Loucy (cell line): Measurements from ENCODE around the gene SRGAP1.

Source experiments
- H2AFZ ChIP-seq: fragments of 200-600 bp; sonication (generic); 2 replicates; pipeline ENCODE4 v1.6.0; 2016; ENCODE audit warnings: antibody characterized with exemption, mild to moderate bottlenecking, low read length, moderate library complexity
- H3F3A ChIP-seq: fragments of 200-600 bp; 2 replicates; pipeline ENCODE4 v1.6.0; 2016; ENCODE audit warnings: antibody characterized with exemption, low read depth, mild to moderate bottlenecking
- H3K27me3 ChIP-seq: fragments of 200-600 bp; sonication (generic); 2 replicates; pipeline ENCODE4 v1.6.1; 2014; ENCODE audit warnings: low read length, mild to moderate bottlenecking; ENCODE audit not compliant: insufficient read depth, poor library complexity, severe bottlenecking
- H3K36me3 ChIP-seq: fragments of 200-600 bp; sonication (generic); 2 replicates; pipeline ENCODE4 v1.6.1; 2016; ENCODE audit warnings: low read length; ENCODE audit not compliant: insufficient read depth
- H3K4me1 ChIP-seq: fragments of 200-600 bp; sonication (generic); 2 replicates; pipeline ENCODE4 v1.5.1; 2014; ENCODE audit warnings: low read length, mild to moderate bottlenecking; ENCODE audit not compliant: insufficient read depth, poor library complexity, severe bottlenecking
- H3K4me2 ChIP-seq: fragments of 200-600 bp; sonication (generic); 2 replicates; pipeline ENCODE4 v1.6.0; 2014; ENCODE audit warnings: antibody characterized with exemption, low read length, low read depth, mild to moderate bottlenecking; ENCODE audit not compliant: poor library complexity, severe bottlenecking
- H3K4me3 ChIP-seq: fragments of 200-600 bp; sonication (generic); 2 replicates; pipeline ENCODE4 v1.5.1; 2014; ENCODE audit warnings: low read length, mild to moderate bottlenecking, mixed read lengths; ENCODE audit not compliant: poor library complexity, severe bottlenecking
- H3K79me2 ChIP-seq: fragments of 200-600 bp; sonication (generic); 2 replicates; pipeline ENCODE4 v1.6.1; 2014; ENCODE audit warnings: low read length; ENCODE audit not compliant: insufficient read depth
- H3K9ac ChIP-seq: fragments of 200-600 bp; sonication (generic); 2 replicates; pipeline ENCODE4 v1.6.0; 2014; ENCODE audit warnings: mild to moderate bottlenecking, low read depth, low read length, moderate library complexity; ENCODE audit not compliant: poor library complexity, severe bottlenecking
- H3K9me2 ChIP-seq: fragments of 200-600 bp; sonication (generic); replicated peaks from 2 replicates; pipeline ENCODE4 v1.6.1; 2016; ENCODE audit warnings: low read depth, low read length, mixed read lengths
- H3K9me3 ChIP-seq: fragments of 200-600 bp; sonication (generic); 2 replicates; pipeline ENCODE4 v1.6.1; 2014; ENCODE audit warnings: mild to moderate bottlenecking, antibody characterized with exemption, low read length, low read depth; ENCODE audit not compliant: insufficient read depth
- H4K20me1 ChIP-seq: fragments of 200-600 bp; sonication (generic); 2 replicates; pipeline ENCODE4 v1.6.0; 2014; ENCODE audit warnings: antibody characterized with exemption, low read length, mild to moderate bottlenecking; ENCODE audit not compliant: insufficient read depth, poor library complexity, severe bottlenecking
- EZH2phosphoT487 ChIP-seq: fragments of 200-600 bp; IDR thresholded peaks from 2 replicates; pipeline ENCODE4 v1.6.1; 2018; ENCODE audit warnings: antibody characterized with exemption, mild to moderate bottlenecking, moderate library complexity, borderline replicate concordance
- TF ChIP-seq, protein P1 (sequence below): fragments of 200-600 bp; sonication (generic); conservative IDR thresholded peaks from 2 replicates; pipeline ENCODE4 v1.5.1; 2014; ENCODE audit warnings: mild to moderate bottlenecking, antibody characterized with exemption, low read length

Gene SRGAP1

GRCh38 chr12:63965936-63966605 lies 121.6 kb downstream of the SRGAP1 start:
- Histone ChIP-seq H2AFZ (no peak overlapping the region), H3K9me2 (no peaks in the 10 kb centered on the region), H3K79me2 (no peaks in the 10 kb centered on the region), H3K27me3 (no peaks in the 10 kb centered on the region), H3K9ac (no peak overlapping the region), H4K20me1 (no peaks in the 10 kb centered on the region), H3K4me3 (no peak overlapping the region), H3F3A (no peaks in the 10 kb centered on the region), H3K4me1 (no peaks in the 10 kb centered on the region), H3K9me3 (no peaks in the 10 kb centered on the region), H3K36me3 (no peaks in the 10 kb centered on the region), H3K4me2 (no peak overlapping the region)
- TF ChIP-seq, protein P1, sequence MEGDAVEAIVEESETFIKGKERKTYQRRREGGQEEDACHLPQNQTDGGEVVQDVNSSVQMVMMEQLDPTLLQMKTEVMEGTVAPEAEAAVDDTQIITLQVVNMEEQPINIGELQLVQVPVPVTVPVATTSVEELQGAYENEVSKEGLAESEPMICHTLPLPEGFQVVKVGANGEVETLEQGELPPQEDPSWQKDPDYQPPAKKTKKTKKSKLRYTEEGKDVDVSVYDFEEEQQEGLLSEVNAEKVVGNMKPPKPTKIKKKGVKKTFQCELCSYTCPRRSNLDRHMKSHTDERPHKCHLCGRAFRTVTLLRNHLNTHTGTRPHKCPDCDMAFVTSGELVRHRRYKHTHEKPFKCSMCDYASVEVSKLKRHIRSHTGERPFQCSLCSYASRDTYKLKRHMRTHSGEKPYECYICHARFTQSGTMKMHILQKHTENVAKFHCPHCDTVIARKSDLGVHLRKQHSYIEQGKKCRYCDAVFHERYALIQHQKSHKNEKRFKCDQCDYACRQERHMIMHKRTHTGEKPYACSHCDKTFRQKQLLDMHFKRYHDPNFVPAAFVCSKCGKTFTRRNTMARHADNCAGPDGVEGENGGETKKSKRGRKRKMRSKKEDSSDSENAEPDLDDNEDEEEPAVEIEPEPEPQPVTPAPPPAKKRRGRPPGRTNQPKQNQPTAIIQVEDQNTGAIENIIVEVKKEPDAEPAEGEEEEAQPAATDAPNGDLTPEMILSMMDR, result no peak
- no peak for TF ChIP-seq EZH2phosphoT487

GRCh38 chr12:63966606-63966975 lies 122.1 kb downstream of the SRGAP1 start:
- TF ChIP-seq, protein P1, result no peak
- TF ChIP-seq EZH2phosphoT487, result no peak
- Histone ChIP-seq H3K4me2 (no peak overlapping the region), H3K79me2 (no peaks in the 10 kb centered on the region), H2AFZ (no peak overlapping the region), H3K9me2 (no peaks in the 10 kb centered on the region), H3K9ac (no peak overlapping the region), H3K36me3 (no peaks in the 10 kb centered on the region), H4K20me1 (no peaks in the 10 kb centered on the region), H3F3A (no peaks in the 10 kb centered on the region), H3K4me1 (no peaks in the 10 kb centered on the region), H3K4me3 (no peak overlapping the region), H3K9me3 (no peaks in the 10 kb centered on the region), H3K27me3 (no peaks in the 10 kb centered on the region)

DNA sequence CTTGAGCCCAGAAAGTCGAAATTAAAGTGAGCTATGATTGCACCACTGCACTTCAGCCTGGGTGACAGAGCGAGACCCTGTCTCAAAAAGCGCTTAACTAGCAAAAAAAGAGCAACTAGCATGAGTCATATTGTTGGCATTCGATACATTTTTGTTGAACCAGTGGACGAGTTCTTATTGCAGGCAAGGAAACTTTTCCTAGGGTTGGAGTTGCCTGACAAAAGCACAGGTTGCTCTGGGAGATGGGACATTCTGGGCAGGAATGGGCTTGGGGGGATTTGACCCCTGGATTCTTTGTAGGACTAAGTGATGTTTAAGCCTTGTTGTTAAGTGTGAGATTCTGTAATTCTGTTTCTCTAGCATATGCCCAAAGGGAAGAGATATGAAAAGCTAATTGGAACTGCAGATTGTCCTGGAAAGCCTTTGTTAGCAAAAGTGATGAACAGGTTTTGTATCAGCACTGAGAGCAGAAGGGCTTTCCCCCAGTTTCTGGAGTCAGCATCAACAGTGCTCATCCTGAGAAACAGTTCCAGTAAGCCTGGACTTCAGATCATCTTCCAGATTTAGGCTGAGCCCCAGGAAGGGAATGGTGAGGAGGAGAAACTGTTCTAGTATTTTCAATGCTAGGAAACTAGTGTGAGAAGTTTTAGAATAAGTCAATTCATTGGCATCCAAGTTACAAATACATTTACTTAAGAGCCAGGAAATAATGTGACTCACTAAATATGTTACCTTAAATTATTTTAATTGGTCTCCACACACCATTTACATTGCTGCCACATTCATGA lies 123.1 kb downstream of the SRGAP1 start:
- Histone ChIP-seq H3K36me3 (no peaks in the 10 kb centered on the region), H3K4me1 (no peaks in the 10 kb centered on the region), H3K79me2 (no peaks in the 10 kb centered on the region), H3K9me3 (no peaks in the 10 kb centered on the region), H2AFZ (no peak overlapping the region), H4K20me1 (no peaks in the 10 kb centered on the region), H3K9me2 (no peaks in the 10 kb centered on the region), H3K9ac (no peak overlapping the region), H3K27me3 (no peaks in the 10 kb centered on the region), H3K4me2 (no peak overlapping the region), H3K4me3 (no peak overlapping the region), H3F3A (no peaks in the 10 kb centered on the region)
- TF ChIP-seq EZH2phosphoT487, result no peak
- TF ChIP-seq, protein P1, result no peak
